Measurements from ENCODE around the gene CEP85L. TPM values are rescaled to one million over a fixed set of nuclear protein-coding genes. Genes with fewer than 3 reads are reported as not detected.

CEP85L gene
- total RNA-seq, 4 donors from 2014 or later, result 12.6 to 16.2 (median 13.4) TPM

GRCh38 chr6:118511930-118512715, 139.3 kb downstream of the CEP85L start:
- DNase-seq (ENCODE audit: extremely low spot score), result no peak
- no peak overlapping the region for H3K4me3 ChIP-seq
- TF ChIP-seq POLR2A (IDR thresholded peaks at IDR 0.05; ENCODE audit: low read depth), result no peak
- TF ChIP-seq POLR2AphosphoS5 (IDR thresholded peaks at IDR 0.05), result no peak
- no peak for TF ChIP-seq EP300 (IDR thresholded peaks at IDR 0.05)
- no peaks in the 10 kb centered on the region for H3K36me3 ChIP-seq
- H3K27me3 ChIP-seq, result no peaks in the 10 kb centered on the region
- no peaks in the 10 kb centered on the region for H3K9me3 ChIP-seq
- H3K27ac ChIP-seq (replicated peaks in 1 of 4), result no peak overlapping the region
- WGBS, result 91% methylated on average over 4 of the region's 4 CpGs
- intact Hi-C loops (cut with DNase I), result no loop called here
- peaks cover 0 to 13% (median 10%) of the 10 kb centered on the region in 4 donors for H3K4me1 ChIP-seq

DNA sequence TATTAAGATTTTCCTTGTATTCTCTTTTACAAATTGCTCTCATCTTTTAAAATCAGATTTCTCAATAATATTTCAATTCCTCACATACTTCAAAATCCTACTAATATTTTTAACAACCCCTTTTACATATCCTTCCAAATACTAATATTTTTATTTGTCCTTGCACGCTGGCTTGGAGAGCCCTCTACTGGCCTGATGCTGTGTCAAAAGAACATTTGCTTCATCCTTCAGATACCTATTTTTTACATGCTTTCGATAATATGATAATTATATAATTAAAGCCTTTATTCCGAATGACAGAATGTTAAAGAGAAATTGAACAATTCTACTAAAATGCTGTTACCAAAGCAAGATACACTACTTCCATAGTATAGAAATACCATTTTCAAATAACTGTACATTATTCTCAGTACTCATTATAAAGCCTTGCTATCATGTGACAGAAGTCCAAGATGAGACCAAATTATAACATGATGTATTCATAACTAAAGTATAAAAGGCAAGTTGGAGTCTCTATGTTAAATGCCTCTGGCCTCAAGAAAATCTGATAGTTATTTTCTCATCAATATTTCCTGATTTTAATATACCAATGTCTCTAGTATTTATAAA, 142.3 kb downstream of the CEP85L start:
- DNase-seq (ENCODE audit: extremely low spot score), result no peak
- Histone ChIP-seq H3K27ac (replicated peaks in 1 of 4) (no peak overlapping the region), H3K4me1 (peaks cover 0 to 6% (median 4%) of the 10 kb centered on the region in 4 donors), H3K4me3 (no peak overlapping the region), H3K9me3 (no peaks in the 10 kb centered on the region), H3K27me3 (no peaks in the 10 kb centered on the region), H3K36me3 (peaks cover 0 to 6% (median 0%) of the 10 kb centered on the region in 4 donors)
- intact Hi-C loops (cut with DNase I), result loop anchor here (1.0 kb wide), 1 partner anchor 225 kb away; no protein-coding TSS in a partner anchor
- WGBS, result 47% methylated on average over 3 of the region's 3 CpGs
- no peak for TF ChIP-seq POLR2A (IDR thresholded peaks at IDR 0.05; ENCODE audit: low read depth)
- TF ChIP-seq, protein P1, sequence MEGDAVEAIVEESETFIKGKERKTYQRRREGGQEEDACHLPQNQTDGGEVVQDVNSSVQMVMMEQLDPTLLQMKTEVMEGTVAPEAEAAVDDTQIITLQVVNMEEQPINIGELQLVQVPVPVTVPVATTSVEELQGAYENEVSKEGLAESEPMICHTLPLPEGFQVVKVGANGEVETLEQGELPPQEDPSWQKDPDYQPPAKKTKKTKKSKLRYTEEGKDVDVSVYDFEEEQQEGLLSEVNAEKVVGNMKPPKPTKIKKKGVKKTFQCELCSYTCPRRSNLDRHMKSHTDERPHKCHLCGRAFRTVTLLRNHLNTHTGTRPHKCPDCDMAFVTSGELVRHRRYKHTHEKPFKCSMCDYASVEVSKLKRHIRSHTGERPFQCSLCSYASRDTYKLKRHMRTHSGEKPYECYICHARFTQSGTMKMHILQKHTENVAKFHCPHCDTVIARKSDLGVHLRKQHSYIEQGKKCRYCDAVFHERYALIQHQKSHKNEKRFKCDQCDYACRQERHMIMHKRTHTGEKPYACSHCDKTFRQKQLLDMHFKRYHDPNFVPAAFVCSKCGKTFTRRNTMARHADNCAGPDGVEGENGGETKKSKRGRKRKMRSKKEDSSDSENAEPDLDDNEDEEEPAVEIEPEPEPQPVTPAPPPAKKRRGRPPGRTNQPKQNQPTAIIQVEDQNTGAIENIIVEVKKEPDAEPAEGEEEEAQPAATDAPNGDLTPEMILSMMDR (IDR thresholded peaks at IDR 0.05), result peak; percentile 64 to 76 (median 75)
- TF ChIP-seq EP300 (IDR thresholded peaks at IDR 0.05), result no peak
- TF ChIP-seq POLR2AphosphoS5 (IDR thresholded peaks at IDR 0.05), result no peak

DNA sequence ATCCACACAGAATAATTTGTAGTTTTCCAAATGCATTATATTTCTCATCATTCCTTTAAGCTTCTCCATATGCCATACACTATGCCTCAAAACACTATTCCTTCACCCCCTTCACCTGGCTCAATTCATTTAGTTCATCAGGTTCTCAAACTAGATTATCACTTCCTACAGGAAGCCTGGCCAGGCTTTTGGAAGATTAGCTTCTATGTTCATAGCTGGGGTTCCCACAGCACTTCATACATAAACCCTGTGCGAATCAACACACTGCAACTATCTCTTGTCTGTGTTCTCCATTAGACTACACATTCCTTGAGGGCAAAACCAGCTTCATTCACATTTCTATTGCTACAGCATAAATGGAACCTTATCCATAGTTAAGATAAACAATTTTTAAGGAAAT, 143.8 kb downstream of the CEP85L start:
- 100% methylated on average over 1 of the region's 1 CpG for WGBS
- Histone ChIP-seq H3K4me3 (no peak overlapping the region), H3K36me3 (peaks cover 0 to 6% (median 0%) of the 10 kb centered on the region in 4 donors), H3K27ac (replicated peaks in 1 of 4) (no peak overlapping the region), H3K9me3 (no peaks in the 10 kb centered on the region), H3K4me1 (peaks cover 0 to 6% (median 3%) of the 10 kb centered on the region in 4 donors), H3K27me3 (no peaks in the 10 kb centered on the region)
- intact Hi-C loops (cut with DNase I), result no loop called here
- no peak for TF ChIP-seq EP300 (IDR thresholded peaks at IDR 0.05)
- TF ChIP-seq, protein P1 (IDR thresholded peaks at IDR 0.05), result no peak
- TF ChIP-seq POLR2AphosphoS5 (IDR thresholded peaks at IDR 0.05), result no peak
- no peak for TF ChIP-seq POLR2A (IDR thresholded peaks at IDR 0.05; ENCODE audit: low read depth)
- DNase-seq (ENCODE audit: extremely low spot score), result no peak

- H3K36me3 ChIP-seq, result peaks cover 0 to 6% (median 1%) of the 10 kb centered on the region in 4 donors
- intact Hi-C loops (cut with DNase I), result no loop called here
- 88% methylated on average over 5 of the region's 5 CpGs for WGBS
- TF ChIP-seq EP300 (IDR thresholded peaks at IDR 0.05), result no peak
- TF ChIP-seq, protein P1 (IDR thresholded peaks at IDR 0.05), result no peak
- no peak for TF ChIP-seq POLR2A (IDR thresholded peaks at IDR 0.05; ENCODE audit: low read depth)
- no peak for TF ChIP-seq POLR2AphosphoS5 (IDR thresholded peaks at IDR 0.05)
- H3K4me1 ChIP-seq, result peaks cover 0 to 6% (median 1%) of the 10 kb centered on the region in 4 donors
- H3K27me3 ChIP-seq, result no peaks in the 10 kb centered on the region
- DNase-seq (ENCODE audit: extremely low spot score), result no peak
- H3K27ac ChIP-seq (replicated peaks in 1 of 4), result no peak overlapping the region
- no peaks in the 10 kb centered on the region for H3K9me3 ChIP-seq
- H3K4me3 ChIP-seq, result no peak overlapping the region
Observed at GRCh38 chr6:118506071-118506638, 145.2 kb downstream of the CEP85L start.

DNA sequence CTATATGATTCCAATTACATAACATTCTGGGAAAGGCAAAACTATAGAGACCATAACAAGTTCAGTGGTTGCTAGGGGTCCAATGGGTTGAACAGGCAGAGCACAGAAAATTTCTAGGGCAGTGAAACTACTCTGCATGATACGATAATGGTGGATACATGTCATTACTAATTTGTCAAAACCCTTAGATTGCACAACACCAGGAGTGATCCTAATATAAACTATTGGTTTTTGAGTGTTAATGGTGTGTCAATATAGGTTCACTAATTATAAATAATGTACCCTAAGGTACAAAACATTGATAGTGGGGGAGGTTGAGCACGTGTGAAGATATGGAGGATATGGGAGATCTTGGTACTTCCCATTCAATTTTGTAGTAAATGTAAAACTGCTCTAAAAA, 145.7 kb downstream of the CEP85L start:
- intact Hi-C loops (cut with DNase I), result no loop called here
- no peak overlapping the region for H3K4me3 ChIP-seq
- H3K9me3 ChIP-seq, result no peaks in the 10 kb centered on the region
- no peak overlapping the region for H3K27ac ChIP-seq (replicated peaks in 1 of 4)
- no peaks in the 10 kb centered on the region for H3K27me3 ChIP-seq
- 96% methylated on average over 2 of the region's 2 CpGs for WGBS
- no peak for TF ChIP-seq EP300 (IDR thresholded peaks at IDR 0.05)
- no peak for TF ChIP-seq POLR2AphosphoS5 (IDR thresholded peaks at IDR 0.05)
- TF ChIP-seq, protein P1 (IDR thresholded peaks at IDR 0.05), result no peak
- TF ChIP-seq POLR2A (IDR thresholded peaks at IDR 0.05; ENCODE audit: low read depth), result no peak
- peaks cover 0 to 6% (median 1%) of the 10 kb centered on the region in 4 donors for H3K36me3 ChIP-seq
- no peak for DNase-seq (ENCODE audit: extremely low spot score)
- peaks cover 0 to 6% (median 1%) of the 10 kb centered on the region in 4 donors for H3K4me1 ChIP-seq
